DMS114 treated with DMSO at 0.1 percent for 48 hours (cell line): ENCODE data around the gene CAMK1D.
"Not testable (repeated sequence)": the region's sequence is repeated elsewhere in the genome, so short reads cannot be mapped to it uniquely, and the experiment has no call there.

Source experiments
- DNase-seq: peaks from one replicate; lab custom pipeline; 2025; ENCODE audit not compliant: unreplicated experiment; lab: John Stamatoyannopoulos, UW

The CAMK1D gene

DNA sequence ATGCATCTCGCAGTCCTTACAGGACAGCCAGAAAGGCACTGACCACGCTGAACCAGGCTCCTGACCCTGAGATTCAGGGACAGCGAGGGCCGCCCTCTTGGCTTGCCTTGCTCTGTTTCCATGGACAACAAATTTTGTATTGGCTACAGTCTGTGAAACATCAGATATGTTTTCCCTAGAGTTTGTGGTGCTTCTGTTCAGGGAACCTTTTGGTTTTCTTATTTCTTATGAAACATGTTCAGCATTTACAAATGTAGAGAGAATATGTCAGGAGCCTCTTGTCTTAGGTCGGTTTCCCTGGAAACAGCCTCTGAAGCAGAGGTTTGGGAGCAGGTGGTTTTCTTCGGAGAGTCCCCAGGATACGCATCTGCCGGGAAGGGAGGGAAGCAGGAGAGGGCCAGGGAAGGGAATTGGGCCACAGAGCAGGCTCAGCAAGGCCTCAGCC lies 392.0 kb downstream of the CAMK1D start:
- DNase-seq, result no peak

DNA sequence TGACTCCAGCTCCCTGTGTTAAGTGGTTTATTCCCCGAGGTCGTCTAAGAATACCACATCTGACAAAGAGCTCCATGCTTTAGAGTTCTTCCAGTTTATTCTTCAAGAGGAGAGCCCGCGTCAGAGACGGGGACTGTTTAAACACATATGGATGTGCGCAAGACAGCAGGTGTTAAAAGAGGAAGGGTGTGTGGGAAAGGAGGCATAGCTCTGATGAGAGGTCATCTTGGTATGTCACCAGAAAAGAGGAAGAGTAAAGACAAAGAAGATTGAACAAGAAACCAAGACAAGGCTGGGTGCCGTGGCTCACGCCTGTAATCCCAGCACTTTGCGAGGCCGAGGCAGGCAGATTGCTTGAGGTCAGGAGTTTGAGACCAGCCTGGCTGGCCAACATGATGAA lies 393.4 kb downstream of the CAMK1D start:
- DNase-seq, result no peak

DNA sequence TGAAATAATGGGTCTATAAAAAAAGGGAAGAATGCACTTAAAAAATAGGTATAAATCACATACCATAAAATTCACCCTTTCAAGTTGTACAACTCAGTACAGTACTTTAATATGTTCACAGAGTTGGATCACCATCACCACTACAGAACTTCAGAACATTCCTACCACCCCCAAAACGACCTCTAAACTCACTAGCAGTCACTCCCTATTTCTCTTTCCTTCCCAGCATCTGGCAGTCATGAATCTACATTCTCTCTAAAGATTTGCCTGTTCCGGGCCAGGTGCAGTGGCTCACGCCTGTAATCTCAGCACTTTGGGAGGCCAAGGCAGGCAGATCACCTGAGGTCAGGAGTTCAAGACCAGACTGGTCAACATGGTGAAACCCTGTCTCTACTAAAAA lies 394.1 kb downstream of the CAMK1D start:
- not testable (repeated sequence) for DNase-seq

DNA sequence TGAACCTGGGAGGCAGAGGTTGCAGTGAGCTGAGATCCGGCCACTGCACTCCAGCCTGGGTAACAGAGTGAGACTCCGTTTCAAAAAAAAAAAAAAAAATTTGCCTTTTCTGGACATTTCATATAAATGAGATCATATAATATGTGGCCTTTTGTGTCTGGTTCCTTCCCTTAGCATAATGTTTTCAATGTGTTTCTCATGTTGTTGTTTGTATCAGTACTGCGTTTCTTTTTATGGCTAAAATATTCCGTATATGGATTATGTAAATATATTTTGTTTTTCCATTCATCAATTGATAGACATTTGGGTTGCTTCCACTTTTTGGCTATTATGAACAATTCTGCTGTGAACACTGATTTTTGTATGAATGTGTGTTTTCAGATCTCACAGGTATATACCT lies 394.6 kb downstream of the CAMK1D start:
- DNase-seq, result no peak

DNA sequence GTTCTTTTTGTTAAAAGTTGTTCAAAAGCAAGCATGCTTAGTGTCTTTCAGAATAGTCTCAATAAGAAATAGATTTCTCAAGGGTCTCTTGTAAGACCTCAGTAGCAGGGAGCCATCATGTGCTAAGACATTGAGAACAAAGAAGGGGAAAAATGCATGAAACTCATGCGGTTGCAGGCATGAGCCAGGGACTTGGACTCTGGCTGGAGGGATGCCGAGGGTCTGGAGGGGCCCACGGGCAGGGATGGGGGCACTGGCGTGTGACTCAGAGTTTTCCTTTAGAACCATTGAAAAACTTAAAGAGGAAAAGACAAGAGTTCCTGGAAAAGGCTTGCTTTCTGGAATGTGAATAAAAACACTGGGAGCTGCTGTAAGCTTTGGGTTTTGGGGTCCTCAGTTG lies 398.8 kb downstream of the CAMK1D start:
- no peak for DNase-seq

DNA sequence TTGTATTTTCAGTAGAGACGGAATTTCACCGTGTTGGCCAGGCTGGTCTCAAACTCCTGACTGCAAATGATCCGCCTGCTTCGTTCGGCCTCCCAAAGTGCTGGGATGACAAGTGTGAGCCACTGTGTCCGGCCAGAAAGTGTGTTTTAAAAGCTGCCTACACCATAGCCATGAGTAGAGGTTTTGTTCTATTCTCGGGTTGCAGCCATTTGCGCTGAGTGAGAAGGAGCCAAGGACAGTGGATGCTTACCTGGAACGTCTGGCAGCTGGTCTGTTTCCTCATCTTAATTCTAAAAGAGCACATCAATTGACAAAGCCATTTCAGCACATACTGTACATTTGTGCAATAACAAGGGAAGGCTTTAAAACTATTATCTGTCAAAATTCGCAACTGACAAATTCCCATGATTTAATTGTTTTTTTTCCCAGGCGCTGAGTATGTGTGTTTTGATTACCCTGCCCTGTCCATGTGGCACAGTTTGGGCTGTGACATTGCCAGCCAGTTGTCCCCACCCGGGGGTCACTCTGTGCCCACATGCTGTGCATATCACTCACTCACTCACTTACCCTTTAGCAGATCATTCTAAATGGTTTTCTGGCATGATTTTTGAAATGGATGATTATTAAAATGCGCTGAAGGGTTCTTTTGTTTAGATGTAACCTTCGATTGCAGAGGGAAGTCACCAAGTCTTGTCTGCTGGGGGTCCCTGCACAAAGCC lies 400.6 kb downstream of the CAMK1D start:
- no peak for DNase-seq

DNA sequence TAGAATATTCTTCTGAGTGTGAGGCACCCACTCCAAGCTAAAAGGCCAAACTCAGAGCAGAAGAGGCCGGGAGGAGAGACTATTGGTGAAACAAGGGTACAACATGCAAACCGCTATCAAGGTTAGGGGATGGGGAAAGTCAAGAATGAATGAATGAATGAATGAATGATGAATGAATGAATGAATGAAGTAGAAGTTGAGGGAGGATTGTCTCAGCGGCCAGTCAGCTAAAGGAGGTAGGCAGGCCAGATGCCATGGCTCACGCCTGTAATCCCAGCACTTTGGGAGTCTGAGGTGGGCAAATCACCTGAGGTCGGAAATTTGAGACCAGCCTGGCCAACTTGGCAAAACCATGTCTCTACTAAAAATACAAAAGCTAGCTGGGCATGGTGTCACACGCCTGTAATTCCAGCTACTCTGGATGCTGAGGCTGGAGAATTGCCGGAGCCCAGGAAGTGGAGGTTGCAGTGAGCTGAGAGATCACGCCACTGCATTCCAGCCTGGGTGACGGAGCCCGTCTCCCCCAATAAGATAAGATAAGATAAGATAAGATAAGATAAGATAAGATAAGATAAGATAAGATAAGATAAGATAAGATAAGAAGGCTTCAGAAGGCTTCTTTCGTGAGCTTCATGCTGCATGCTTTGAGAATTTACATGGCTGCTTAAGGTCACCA lies 401.3 kb downstream of the CAMK1D start:
- no peak for DNase-seq

DNA sequence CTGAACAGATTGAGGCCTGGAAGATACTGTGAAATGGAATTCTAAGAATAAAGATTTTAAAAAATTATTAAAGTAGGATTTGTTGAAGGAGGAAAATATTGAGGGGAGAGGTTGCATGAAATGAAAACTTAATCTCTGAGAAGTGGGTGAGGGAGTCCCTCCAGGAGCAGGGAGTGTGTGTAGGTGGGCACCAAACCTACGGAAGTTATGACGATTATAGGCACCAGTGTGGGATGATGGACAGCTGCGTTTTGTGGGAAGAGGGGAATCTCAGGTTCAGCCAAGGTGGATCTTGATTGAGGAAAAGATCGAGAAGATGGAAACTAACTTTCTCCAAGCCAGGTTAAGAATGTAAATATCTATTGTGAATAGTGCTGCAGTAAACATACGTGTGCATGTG lies 405.7 kb downstream of the CAMK1D start:
- no peak for DNase-seq

DNA sequence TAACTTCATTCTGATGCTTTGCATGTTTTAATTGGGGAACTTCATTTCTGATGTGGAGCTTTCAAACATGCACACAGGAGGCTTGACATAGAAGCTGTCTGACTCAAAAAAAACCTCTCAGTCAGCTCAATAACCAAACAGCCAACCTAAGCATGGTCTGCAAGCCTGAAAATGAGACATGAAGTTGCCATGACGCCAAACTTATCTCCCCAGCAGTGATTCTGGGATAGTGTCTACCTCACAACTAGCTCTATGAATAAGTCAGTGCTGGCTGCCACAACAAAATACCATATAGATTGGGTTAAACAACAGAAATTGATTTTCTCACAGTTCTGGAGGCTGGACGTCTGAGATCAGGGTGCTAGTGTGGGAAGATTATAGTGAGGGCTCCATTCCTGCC lies 408.0 kb downstream of the CAMK1D start:
- DNase-seq, result no peak

DNA sequence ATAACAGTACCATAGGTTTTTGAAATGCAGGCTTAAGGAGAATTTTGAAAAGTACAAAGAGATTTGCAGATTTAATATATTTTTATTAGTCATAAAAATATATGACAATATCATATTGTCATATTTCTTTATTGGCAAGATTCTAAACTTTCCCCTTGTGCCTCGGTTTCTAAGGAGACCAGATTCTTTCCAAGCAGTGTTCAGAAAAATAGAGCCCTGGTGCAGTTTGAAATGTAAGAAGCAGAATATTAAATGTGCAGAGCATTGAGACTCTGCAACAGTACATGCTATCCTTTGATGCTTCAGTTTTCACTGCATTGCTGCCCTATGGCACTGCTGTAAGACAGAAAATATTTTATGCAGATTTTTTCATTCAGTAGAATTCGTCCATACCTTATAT lies 408.9 kb downstream of the CAMK1D start:
- DNase-seq, result no peak

DNA sequence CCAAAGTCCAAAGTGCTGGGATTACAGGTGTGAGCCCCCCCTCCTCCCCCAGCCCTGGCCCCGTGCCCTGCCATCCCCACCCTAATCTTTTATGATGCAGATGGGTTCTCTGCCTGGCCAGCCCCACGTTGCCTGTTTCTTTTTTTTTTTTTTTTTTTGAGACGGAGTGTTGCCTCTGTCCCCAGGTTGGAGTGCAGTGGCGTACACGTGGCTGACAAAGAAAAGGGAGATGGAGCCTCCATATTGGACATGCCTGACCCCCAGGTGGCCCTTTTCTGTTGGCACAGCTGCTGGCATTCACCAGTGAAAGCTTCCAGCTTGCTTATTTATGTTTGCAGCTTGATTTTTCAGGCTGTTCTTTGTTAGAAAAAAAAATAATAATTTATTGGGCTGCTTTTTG lies 416.9 kb downstream of the CAMK1D start:
- no peak for DNase-seq

DNA sequence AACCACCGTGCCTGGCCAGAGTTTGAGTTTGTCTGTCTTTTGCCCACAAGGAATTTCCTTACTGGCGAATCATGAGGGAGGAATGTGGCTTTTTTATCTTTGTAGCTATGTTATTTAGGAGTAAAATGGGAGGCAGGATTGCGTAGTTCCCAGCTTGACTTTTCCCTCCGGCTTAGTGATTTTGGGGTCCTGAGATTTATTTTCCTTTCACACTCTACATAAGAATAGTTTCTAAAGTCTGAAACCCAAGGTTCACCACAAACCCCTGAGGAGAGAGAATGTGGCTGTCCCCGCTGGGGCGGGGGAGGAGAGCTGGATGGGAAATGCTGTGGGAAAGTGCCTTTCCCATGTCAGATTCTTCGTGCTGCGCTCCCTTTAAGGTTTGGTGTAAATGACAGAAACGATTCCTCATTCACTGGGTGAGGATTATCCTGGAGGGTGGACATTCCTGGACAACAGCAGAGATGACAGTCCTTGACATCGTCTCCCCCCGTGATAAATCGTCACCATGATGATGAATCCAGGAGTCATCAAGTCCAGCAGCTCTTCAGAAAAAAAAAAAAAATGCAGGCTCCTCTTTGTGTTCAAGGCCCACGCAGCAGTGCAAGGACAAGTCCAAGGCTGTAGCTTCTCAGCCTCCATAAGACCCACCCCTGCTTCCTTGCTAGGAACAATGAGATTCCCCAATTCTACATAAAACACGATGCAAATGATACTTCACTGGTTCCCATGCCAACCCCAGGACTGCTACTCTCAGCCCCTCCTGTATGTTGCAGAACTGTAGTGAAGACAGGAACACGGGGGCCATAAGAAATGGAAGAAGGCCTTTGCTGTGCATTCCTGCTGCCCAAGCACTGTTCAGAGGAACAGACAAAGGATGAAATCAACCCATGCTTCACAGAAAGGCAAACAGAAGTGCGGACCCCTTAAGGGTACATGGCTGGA lies 419.1 kb downstream of the CAMK1D start:
- DNase-seq, result no peak

DNA sequence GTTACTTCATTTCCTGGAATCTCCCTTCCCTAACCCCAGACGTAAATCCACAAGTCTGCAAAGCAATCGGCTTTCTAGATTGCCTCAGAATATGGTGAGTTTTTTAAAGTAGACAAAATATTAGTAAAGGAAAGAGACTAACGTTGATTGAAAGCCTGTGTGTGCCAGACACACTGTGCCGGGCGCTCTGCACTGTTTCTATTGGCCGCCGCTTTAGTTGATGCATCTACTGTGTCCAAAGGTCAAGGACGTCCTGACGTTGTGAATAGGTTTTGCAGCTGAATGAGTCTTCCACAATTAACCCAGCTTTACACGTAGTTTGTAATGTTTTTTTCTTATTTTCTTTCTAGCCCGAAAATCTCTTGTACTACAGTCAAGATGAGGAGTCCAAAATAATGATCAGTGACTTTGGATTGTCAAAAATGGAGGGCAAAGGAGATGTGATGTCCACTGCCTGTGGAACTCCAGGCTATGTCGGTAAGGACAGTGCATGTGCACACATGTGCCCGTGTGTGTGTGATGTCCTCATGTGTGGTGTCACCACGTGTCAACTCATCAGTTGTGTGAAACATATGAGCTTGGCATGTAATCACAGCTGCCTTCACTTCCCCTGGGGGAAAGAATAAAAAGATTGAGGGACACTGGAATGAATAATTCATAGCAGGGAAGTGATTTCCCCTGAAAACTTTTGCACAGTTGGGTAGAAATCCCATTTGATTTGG lies 420.1 kb downstream of the CAMK1D start:
- no peak for DNase-seq

DNA sequence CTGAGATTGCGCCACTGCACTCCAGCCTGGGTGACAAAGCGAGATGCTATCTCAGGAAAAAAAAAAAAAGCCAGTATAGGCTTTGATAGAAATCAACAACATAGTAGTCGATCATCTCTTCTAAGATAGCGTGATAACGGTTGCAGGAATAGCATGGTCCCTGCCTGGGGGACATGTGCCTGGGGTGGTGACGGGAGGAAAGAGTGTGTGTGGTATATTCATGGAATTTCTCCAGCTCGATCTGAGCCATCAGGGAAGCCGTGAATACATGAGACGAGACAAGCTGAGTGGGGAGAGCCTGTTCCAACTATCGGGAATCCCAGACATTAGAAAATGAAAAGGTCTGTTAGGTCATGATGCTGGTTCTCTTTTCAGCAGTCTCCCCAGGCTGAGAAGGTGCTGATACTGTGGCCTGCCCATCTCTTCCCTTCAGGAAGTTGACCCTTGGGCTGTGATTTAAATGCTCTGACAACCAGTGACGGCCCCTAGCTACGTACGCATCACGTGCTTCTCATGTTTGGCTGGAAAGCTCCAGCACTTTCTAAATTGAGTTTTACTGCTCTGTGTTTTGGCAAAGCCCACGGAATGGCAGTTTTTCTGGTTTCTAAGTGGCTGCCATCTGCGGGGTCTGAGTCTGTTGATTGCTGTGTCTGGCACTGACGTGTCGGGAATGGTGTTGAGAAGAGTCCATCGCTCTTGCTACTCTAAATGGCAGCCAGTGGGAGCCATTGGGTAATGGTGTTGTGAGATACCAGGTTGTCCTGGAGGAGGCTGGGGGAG lies 422.8 kb downstream of the CAMK1D start:
- DNase-seq, result no peak

DNA sequence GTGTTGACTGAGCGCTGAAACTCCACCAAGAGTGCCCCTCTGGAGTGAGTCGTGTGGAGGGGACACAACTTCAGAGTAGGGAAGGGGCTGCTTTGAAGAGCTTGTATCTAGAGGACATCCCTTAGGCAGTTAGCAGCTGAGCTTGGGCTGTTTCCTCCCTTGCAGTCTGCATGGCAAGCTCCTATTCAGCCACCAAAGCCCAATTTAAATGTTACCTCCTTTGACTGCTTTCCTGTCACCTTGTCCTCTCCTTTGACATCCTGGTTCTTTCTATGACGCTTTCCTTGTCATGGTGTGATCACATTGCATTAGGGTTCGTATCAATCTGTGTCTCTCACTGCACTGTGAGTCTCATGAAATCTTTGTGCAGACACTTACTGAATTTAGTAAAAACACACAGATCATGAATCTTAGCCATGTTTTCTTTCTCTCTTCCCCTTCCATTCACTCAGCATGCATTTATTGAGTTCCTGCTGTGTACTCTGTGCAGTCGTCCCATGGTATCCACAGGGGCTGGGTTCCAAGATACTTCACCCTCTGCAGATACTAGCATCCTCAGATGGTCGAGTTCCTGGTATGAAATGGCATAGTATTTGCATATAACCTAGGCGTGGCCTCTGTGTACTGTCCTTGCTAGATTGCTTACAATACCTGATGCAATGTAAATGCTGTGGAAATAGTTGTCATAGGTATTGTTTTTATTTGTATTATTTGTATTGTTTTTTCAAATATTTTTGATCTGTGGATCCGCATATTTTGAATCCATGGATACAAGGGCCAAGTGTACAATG lies 423.6 kb downstream of the CAMK1D start:
- no peak for DNase-seq

DNA sequence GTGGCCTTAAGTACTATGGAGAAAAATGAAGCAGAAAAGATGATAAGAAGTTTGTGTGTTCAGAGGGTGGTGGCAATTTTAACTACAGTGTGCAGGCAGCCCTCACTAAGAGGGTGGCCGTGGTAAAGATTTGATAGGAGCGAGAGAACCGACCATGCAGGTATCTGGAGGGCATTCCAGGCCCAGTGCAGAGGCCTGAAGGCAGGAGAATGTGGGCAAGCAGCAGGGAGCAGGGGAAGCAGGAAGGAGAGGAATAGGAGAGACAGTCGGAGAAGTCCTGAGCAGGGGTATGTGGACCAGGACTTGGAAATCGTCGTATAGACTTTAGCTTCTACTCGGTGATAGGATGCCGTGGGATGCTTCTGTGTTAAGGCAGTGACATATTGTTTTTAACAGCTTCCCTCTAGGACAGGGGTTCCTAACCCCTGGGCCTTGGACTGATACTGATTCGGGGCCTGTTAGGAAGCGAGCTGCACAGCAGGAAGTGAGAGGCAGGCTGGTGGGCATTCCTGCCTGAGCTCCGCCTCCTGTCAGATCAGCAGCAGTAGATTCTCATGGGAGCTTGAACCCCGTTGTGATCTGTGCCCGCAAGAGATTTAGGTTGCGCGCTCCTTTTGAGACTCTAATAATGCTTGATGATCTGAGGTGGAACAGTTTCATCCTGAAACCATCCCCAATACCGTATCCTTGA lies 425.0 kb downstream of the CAMK1D start:
- DNase-seq, result no peak

DNA sequence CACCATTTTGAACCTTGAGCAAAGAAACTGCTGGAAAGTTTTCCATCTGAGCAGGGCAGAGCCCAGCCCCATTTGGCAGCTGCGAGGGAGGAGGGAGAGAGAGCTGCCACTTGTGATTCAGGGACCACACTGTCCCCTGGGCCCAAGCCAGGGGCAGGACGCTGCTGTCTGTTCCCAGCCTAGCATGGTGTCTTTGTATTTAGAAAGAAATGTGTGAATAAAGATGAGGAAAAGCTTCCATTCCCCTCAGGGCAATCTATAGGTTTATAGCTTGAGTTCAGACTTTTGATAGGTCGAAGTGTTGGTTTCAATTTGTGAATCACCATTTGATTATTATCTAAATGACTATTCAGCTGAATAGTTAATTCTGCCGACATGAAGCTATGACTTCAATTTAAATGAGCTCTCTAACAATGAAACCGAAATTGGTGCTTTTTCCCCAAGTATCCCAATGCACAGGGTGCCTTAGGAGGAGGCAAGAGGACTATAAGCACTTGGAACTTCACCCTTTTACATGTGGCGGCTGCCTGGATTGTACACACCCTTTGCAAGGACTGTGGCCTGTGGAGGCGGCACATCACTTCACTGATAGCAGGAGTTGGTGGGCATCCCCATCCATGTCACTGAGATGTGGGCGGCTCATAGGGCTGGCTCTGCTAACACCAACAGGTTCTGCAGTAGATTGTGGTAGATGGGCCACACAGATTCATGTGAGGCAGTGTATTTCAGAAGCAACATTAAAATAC lies 428.7 kb downstream of the CAMK1D start:
- no peak for DNase-seq
